H1 (cell line): Measurements from ENCODE around the gene PLSCR3. TPM values are rescaled to one million over a fixed set of nuclear protein-coding genes. Genes with fewer than 3 reads are reported as not detected.

Experiments
- BACH1 ChIP-seq: IDR thresholded peaks from 2 replicates; pipeline ENCODE4 v1.6.1; 2012; ENCODE audit warnings: low read length, improper control_type of control experiment
- EZH2 ChIP-seq: fragments of 200-600 bp; sonication (generic); IDR thresholded peaks from 2 replicates; pipeline ENCODE4 v1.7.1; 2012; ENCODE audit warnings: low read depth, mild to moderate bottlenecking, moderate library complexity, low read length, inconsistent platforms; ENCODE audit not compliant: severe bottlenecking
- GTF2F1 ChIP-seq: IDR thresholded peaks from 2 replicates; pipeline ENCODE4 v1.6.1; 2012; ENCODE audit warnings: low read depth, low read length, improper control_type of control experiment, borderline replicate concordance
- KDM4A ChIP-seq: IDR thresholded peaks from one replicate; pipeline ENCODE4 v1.7.1; 2012; ENCODE audit warnings: low read depth, mild to moderate bottlenecking, moderate library complexity, low read length, inconsistent platforms; ENCODE audit not compliant: severe bottlenecking
- RFX5 ChIP-seq: IDR thresholded peaks from 2 replicates; pipeline ENCODE4 v1.6.1; 2011; ENCODE audit warnings: low read depth, low read length, improper control_type of control experiment, borderline replicate concordance
- RXRA ChIP-seq: IDR thresholded peaks from 2 replicates; pipeline ENCODE4 v1.6.1; 2011; ENCODE audit warnings: low read depth, mild to moderate bottlenecking, low read length, moderate library complexity; ENCODE audit not compliant: insufficient read depth
- SRF ChIP-seq: IDR thresholded peaks from 2 replicates; pipeline ENCODE4 v1.6.1; 2011; ENCODE audit warnings: mild to moderate bottlenecking, low read depth, low read length, moderate library complexity
- polyA plus RNA-seq, 7 experiments: library from polyadenylated mRNA; depleted of rRNA in 3 of 7; stranded (reverse) in 5 of 7; unstranded in 2 of 7; fragments of >200 nt in 5 of 7; fragments of 200-250 nt in 2 of 7; gene quantifications; 1 replicate in 5 of 7; 2 replicates in 1 of 7; 4 replicates in 1 of 7; pipeline versions ENCODE4 v1.2.1 to v1.2.3, GENCODE V29; 2011 to 2013; ENCODE audit warnings: missing spikeins in 2 of 7, mixed read lengths in 2 of 7
- total RNA-seq: library from RNA; stranded (reverse); fragmentation: NEBNext Ultra II Directional; extraction: Animal tissue kit (Norgen Biotek cat#: 25700); gene quantifications from 2 replicates; pipeline ENCODE4 v1.2.1, GENCODE V29; 2021
- TF ChIP-seq, protein P1 (sequence below): fragments of 300-600 bp; sonication (generic); IDR thresholded peaks from 2 replicates; pipeline ENCODE4 v1.7.1; 2012; ENCODE audit warnings: low read length, moderate library complexity, mild to moderate bottlenecking, inconsistent platforms; ENCODE audit not compliant: insufficient replicate concordance
- TF ChIP-seq, protein P2 (sequence below): IDR thresholded peaks from 2 replicates; pipeline ENCODE4 v1.6.1; 2012; ENCODE audit warnings: low read length, inconsistent platforms

The PLSCR3 gene
- total and polyA plus RNA-seq, 2 of the 8 experiments (the other 6 are each of a cell fraction or from before 2014, with no cell fraction given), result 36.1 to 38.7 TPM

DNA sequence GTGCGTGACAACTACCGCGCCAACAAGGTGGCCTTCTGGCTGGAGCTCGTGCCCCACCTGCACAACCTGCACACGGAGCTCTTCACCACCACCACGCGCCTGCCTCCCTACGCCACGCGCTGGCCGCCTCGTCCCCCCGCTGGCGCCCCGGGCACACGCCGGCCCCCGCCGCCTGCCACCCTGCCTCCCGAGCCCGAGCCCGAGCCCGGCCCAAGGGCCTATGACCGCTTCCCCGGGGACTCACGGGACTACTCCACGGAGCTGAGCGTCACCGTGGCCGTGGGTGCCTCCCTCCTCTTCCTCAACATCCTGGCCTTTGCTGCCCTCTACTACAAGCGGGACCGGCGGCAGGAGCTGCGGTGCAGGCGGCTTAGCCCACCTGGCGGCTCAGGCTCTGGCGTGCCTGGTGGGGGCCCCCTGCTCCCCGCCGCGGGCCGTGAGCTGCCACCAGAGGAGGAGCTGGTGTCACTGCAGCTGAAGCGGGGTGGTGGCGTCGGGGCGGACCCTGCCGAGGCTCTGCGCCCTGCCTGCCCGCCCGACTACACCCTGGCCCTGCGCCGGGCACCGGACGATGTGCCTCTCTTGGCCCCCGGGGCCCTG lies 22.8 kb upstream of the PLSCR3 start (continued):
- TF ChIP-seq, protein P1, sequence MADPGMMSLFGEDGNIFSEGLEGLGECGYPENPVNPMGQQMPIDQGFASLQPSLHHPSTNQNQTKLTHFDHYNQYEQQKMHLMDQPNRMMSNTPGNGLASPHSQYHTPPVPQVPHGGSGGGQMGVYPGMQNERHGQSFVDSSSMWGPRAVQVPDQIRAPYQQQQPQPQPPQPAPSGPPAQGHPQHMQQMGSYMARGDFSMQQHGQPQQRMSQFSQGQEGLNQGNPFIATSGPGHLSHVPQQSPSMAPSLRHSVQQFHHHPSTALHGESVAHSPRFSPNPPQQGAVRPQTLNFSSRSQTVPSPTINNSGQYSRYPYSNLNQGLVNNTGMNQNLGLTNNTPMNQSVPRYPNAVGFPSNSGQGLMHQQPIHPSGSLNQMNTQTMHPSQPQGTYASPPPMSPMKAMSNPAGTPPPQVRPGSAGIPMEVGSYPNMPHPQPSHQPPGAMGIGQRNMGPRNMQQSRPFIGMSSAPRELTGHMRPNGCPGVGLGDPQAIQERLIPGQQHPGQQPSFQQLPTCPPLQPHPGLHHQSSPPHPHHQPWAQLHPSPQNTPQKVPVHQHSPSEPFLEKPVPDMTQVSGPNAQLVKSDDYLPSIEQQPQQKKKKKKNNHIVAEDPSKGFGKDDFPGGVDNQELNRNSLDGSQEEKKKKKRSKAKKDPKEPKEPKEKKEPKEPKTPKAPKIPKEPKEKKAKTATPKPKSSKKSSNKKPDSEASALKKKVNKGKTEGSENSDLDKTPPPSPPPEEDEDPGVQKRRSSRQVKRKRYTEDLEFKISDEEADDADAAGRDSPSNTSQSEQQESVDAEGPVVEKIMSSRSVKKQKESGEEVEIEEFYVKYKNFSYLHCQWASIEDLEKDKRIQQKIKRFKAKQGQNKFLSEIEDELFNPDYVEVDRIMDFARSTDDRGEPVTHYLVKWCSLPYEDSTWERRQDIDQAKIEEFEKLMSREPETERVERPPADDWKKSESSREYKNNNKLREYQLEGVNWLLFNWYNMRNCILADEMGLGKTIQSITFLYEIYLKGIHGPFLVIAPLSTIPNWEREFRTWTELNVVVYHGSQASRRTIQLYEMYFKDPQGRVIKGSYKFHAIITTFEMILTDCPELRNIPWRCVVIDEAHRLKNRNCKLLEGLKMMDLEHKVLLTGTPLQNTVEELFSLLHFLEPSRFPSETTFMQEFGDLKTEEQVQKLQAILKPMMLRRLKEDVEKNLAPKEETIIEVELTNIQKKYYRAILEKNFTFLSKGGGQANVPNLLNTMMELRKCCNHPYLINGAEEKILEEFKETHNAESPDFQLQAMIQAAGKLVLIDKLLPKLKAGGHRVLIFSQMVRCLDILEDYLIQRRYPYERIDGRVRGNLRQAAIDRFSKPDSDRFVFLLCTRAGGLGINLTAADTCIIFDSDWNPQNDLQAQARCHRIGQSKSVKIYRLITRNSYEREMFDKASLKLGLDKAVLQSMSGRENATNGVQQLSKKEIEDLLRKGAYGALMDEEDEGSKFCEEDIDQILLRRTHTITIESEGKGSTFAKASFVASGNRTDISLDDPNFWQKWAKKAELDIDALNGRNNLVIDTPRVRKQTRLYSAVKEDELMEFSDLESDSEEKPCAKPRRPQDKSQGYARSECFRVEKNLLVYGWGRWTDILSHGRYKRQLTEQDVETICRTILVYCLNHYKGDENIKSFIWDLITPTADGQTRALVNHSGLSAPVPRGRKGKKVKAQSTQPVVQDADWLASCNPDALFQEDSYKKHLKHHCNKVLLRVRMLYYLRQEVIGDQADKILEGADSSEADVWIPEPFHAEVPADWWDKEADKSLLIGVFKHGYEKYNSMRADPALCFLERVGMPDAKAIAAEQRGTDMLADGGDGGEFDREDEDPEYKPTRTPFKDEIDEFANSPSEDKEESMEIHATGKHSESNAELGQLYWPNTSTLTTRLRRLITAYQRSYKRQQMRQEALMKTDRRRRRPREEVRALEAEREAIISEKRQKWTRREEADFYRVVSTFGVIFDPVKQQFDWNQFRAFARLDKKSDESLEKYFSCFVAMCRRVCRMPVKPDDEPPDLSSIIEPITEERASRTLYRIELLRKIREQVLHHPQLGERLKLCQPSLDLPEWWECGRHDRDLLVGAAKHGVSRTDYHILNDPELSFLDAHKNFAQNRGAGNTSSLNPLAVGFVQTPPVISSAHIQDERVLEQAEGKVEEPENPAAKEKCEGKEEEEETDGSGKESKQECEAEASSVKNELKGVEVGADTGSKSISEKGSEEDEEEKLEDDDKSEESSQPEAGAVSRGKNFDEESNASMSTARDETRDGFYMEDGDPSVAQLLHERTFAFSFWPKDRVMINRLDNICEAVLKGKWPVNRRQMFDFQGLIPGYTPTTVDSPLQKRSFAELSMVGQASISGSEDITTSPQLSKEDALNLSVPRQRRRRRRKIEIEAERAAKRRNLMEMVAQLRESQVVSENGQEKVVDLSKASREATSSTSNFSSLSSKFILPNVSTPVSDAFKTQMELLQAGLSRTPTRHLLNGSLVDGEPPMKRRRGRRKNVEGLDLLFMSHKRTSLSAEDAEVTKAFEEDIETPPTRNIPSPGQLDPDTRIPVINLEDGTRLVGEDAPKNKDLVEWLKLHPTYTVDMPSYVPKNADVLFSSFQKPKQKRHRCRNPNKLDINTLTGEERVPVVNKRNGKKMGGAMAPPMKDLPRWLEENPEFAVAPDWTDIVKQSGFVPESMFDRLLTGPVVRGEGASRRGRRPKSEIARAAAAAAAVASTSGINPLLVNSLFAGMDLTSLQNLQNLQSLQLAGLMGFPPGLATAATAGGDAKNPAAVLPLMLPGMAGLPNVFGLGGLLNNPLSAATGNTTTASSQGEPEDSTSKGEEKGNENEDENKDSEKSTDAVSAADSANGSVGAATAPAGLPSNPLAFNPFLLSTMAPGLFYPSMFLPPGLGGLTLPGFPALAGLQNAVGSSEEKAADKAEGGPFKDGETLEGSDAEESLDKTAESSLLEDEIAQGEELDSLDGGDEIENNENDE, result no peak
- no peak for TF ChIP-seq GTF2F1
- no peak for TF ChIP-seq EZH2
- TF ChIP-seq RXRA, result no peak
- TF ChIP-seq SRF, result no peak
- no peak for TF ChIP-seq BACH1
- TF ChIP-seq RFX5, result no peak
- TF ChIP-seq, protein P2, sequence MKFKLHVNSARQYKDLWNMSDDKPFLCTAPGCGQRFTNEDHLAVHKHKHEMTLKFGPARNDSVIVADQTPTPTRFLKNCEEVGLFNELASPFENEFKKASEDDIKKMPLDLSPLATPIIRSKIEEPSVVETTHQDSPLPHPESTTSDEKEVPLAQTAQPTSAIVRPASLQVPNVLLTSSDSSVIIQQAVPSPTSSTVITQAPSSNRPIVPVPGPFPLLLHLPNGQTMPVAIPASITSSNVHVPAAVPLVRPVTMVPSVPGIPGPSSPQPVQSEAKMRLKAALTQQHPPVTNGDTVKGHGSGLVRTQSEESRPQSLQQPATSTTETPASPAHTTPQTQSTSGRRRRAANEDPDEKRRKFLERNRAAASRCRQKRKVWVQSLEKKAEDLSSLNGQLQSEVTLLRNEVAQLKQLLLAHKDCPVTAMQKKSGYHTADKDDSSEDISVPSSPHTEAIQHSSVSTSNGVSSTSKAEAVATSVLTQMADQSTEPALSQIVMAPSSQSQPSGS, result no peak
- no peak for TF ChIP-seq KDM4A
